Keratinocyte (primary cell): ENCODE data around the gene SMG6. TPM values are rescaled to one million over a fixed set of nuclear protein-coding genes. Genes with fewer than 3 reads are reported as not detected.

ENCODE experiments used
- DNase-seq: peaks from one replicate; pipeline ENCODE4 v3.0.0-alpha.2; 2011; ENCODE audit warnings: low read depth, missing footprints, low spot score
- FAIRE-seq: peaks from 2 replicates; lab custom pipeline; 2011; peaks lifted over from hg19 to GRCh38; lab: Jason Lieb, UNC
- H2AFZ ChIP-seq: 2 replicates; pipeline ENCODE4 v1.6.0; 2012; ENCODE audit warnings: low read length, control low read depth, inconsistent platforms; ENCODE audit not compliant: control insufficient read depth
- H3K27ac ChIP-seq: 2 replicates; pipeline ENCODE4 v1.5.1; 2011; ENCODE audit warnings: low read length; ENCODE audit not compliant: control insufficient read depth, insufficient read depth
- H3K27me3 ChIP-seq: 3 replicates; pipeline ENCODE4 v1.6.0; 2011; ENCODE audit warnings: low read length; ENCODE audit not compliant: control insufficient read depth, insufficient read depth; ENCODE audit errors: extremely low read depth
- H3K36me3 ChIP-seq, 2 experiments: 2 replicates in 1 of 2; 3 replicates in 1 of 2; pipeline ENCODE4 v1.5.1; 2011; ENCODE audit warnings: low read length in 2 of 2, mild to moderate bottlenecking in 1 of 2; ENCODE audit not compliant: control insufficient read depth in 2 of 2, insufficient read depth in 2 of 2; ENCODE audit errors: extremely low read depth in 1 of 2
- H3K4me1 ChIP-seq: 3 replicates; pipeline ENCODE4 v1.5.1; 2011; ENCODE audit warnings: low read length; ENCODE audit not compliant: control insufficient read depth, insufficient read depth; ENCODE audit errors: extremely low read depth
- H3K4me2 ChIP-seq: 3 replicates; pipeline ENCODE4 v1.6.0; 2011; ENCODE audit warnings: low read depth, low read length; ENCODE audit not compliant: control insufficient read depth, insufficient read depth; ENCODE audit errors: extremely low read depth
- H3K4me3 ChIP-seq, 3 experiments: fragments of 200-600 bp in 1 of 3; sonication (generic) in 1 of 3; 2 replicates in 2 of 3; 3 replicates in 1 of 3; pipeline ENCODE4 v1.5.1; 2011 to 2016; ENCODE audit warnings: low read length in 3 of 3, mild to moderate bottlenecking in 3 of 3, control low read depth in 2 of 3, inconsistent platforms in 1 of 3, low read depth in 1 of 3, mixed read lengths in 1 of 3, mixed run types in 1 of 3, moderate library complexity in 1 of 3; ENCODE audit not compliant: control insufficient read depth in 2 of 3, insufficient read depth in 2 of 3; ENCODE audit errors: extremely low read depth in 1 of 3
- H3K79me2 ChIP-seq: 2 replicates; pipeline ENCODE4 v1.6.0; 2012; ENCODE audit warnings: low read length; ENCODE audit not compliant: control insufficient read depth, insufficient read depth
- H3K9ac ChIP-seq: 3 replicates; pipeline ENCODE4 v1.6.0; 2011; ENCODE audit warnings: low read length; ENCODE audit not compliant: control insufficient read depth, insufficient read depth; ENCODE audit errors: extremely low read depth
- H3K9me1 ChIP-seq: 3 replicates; pipeline ENCODE4 v1.6.0; 2011; ENCODE audit warnings: low read length; ENCODE audit not compliant: control insufficient read depth, insufficient read depth; ENCODE audit errors: extremely low read depth
- H3K9me3 ChIP-seq: 2 replicates; pipeline ENCODE4 v1.5.1; 2012; ENCODE audit warnings: low read depth, low read length; ENCODE audit not compliant: control insufficient read depth
- H4K20me1 ChIP-seq: 3 replicates; pipeline ENCODE4 v1.6.0; 2011; ENCODE audit warnings: low read length; ENCODE audit not compliant: control insufficient read depth, insufficient read depth; ENCODE audit errors: extremely low read depth
- EZH2 ChIP-seq: IDR thresholded peaks from one replicate; pipeline ENCODE4 v1.6.1; 2012; ENCODE audit warnings: inconsistent platforms, mild to moderate bottlenecking, low read length, moderate library complexity
- dilution Hi-C: fragments of 300-500 bp; cut with MboI; formaldehyde crosslinking; loops from one replicate; pipeline ENCODE4 v1.7.0; 2020; ENCODE audit warnings: low sequenced_read_pairs; ENCODE audit not compliant: extremely low pct_ligation_motif_present
- polyA plus RNA-seq, 5 experiments: library from polyadenylated mRNA; depleted of rRNA in 3 of 5; stranded (reverse) in 3 of 5; stranded (forward) in 1 of 5; unstranded in 1 of 5; fragments of >200 nt; gene quantifications; 1 replicate in 1 of 5; 2 replicates in 3 of 5; 3 replicates in 1 of 5; pipeline versions ENCODE4 v1.2.1 to v1.2.3, GENCODE V29; 2011 to 2012; ENCODE audit warnings: missing spikeins in 2 of 5, low read depth in 1 of 5, low replicate concordance in 1 of 5
- TF ChIP-seq, protein P1 (sequence below), 3 experiments: IDR thresholded peaks in 1 of 3; conservative IDR thresholded peaks in 1 of 3; optimal IDR thresholded peaks in 1 of 3; 2 replicates in 2 of 3; 3 replicates in 1 of 3; pipeline versions ENCODE3 to v1.5.1; 2011; ENCODE audit warnings: low read length in 3 of 3, mild to moderate bottlenecking in 3 of 3, moderate library complexity in 2 of 3, control low read depth in 1 of 3, inconsistent platforms in 1 of 3; ENCODE audit not compliant: insufficient read depth in 2 of 3; ENCODE audit errors: extremely low read depth in 1 of 3

SMG6 gene
- polyA plus RNA-seq, 1 donor (not counting 4 experiments of a cell fraction or from before 2014, with no cell fraction given): 3.6 TPM

DNA sequence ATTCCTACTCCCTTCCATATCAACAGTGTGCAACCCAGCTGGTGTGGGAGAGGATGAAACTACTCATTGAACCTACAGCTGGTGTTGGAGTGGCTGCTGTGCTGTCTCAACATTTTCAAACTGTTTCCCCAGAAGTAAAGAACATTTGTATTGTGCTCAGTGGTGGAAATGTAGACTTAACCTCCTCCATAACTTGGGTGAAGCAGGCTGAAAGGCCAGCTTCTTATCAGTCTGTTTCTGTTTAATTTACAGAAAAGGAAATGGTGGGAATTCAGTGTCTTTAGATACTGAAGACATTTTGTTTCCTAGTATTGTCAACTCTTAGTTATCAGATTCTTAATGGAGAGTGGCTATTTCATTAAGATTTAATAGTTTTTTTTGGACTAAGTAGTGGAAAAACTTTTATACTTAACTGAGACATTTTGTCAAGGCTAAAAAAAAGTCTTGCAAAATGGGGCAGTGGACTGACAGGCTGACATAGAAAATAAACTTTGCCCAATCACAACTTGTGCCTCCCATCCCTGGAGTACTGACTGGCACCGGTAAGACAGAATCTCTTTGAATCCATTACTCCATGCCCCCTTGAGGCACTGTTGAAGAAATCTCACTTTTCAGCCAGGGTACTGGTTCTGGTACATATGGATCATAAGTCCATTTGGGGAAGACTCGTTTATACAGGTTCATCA lies 20.2 kb upstream of the SMG6 start:
- no peak for FAIRE-seq
- no peaks in the 10 kb centered on the region for H3K27me3 ChIP-seq
- H3K36me3 ChIP-seq: peaks cover 32% of the 10 kb centered on the region in 2 experiments
- no peaks in the 10 kb centered on the region for H4K20me1 ChIP-seq
- H3K9ac ChIP-seq: no peak overlapping the region
- dilution Hi-C loops: no loop called here
- no peak overlapping the region for H2AFZ ChIP-seq
- no peak overlapping the region for H3K4me2 ChIP-seq
- no peak overlapping the region for H3K27ac ChIP-seq
- no peak for DNase-seq
- no peak for TF ChIP-seq EZH2
- TF ChIP-seq, protein P1, sequence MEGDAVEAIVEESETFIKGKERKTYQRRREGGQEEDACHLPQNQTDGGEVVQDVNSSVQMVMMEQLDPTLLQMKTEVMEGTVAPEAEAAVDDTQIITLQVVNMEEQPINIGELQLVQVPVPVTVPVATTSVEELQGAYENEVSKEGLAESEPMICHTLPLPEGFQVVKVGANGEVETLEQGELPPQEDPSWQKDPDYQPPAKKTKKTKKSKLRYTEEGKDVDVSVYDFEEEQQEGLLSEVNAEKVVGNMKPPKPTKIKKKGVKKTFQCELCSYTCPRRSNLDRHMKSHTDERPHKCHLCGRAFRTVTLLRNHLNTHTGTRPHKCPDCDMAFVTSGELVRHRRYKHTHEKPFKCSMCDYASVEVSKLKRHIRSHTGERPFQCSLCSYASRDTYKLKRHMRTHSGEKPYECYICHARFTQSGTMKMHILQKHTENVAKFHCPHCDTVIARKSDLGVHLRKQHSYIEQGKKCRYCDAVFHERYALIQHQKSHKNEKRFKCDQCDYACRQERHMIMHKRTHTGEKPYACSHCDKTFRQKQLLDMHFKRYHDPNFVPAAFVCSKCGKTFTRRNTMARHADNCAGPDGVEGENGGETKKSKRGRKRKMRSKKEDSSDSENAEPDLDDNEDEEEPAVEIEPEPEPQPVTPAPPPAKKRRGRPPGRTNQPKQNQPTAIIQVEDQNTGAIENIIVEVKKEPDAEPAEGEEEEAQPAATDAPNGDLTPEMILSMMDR (optimal IDR thresholded peaks at IDR 0.05 in 1 of 3, IDR thresholded peaks at IDR 0.05 in 1 of 3, conservative IDR thresholded peaks at IDR 0.05 in 1 of 3; ENCODE audit: extremely low read depth in 1 of 3, insufficient read depth in 2 of 3, low read length in 3 of 3): no peak
- H3K79me2 ChIP-seq: peaks cover 2% of the 10 kb centered on the region
- H3K9me3 ChIP-seq: no peaks in the 10 kb centered on the region
- no peaks in the 10 kb centered on the region for H3K9me1 ChIP-seq
- no peaks in the 10 kb centered on the region for H3K4me1 ChIP-seq
- no peak overlapping the region for H3K4me3 ChIP-seq

DNA sequence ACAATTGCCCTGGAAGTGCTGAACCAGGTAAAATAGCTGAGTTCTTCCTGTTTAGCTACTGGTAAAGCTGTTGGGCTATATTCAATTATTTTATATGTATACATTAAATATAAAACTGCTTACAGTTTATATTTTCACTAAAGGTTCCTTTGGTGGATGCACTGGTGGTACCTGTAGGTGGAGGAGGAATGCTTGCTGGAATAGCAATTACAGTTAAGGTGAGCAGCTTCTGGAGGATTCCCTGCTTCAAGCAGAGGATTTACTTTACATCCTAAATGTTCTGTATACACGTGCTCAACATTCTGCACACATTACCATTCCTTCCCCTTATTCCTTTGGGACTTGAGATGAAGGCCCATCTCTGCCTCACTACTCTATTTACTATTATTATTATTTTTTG lies 17.8 kb upstream of the SMG6 start:
- H3K4me3 ChIP-seq: no peak overlapping the region
- no peak for FAIRE-seq
- no peak overlapping the region for H3K9ac ChIP-seq
- dilution Hi-C loops: no loop called here
- no peaks in the 10 kb centered on the region for H3K4me1 ChIP-seq
- H3K27ac ChIP-seq: no peak overlapping the region
- H4K20me1 ChIP-seq: no peaks in the 10 kb centered on the region
- TF ChIP-seq, protein P1 (optimal IDR thresholded peaks at IDR 0.05 in 1 of 3, IDR thresholded peaks at IDR 0.05 in 1 of 3, conservative IDR thresholded peaks at IDR 0.05 in 1 of 3; ENCODE audit: extremely low read depth in 1 of 3, insufficient read depth in 2 of 3, low read length in 3 of 3): no peak
- TF ChIP-seq EZH2: no peak
- peaks cover 31 to 32% of the 10 kb centered on the region in 2 experiments for H3K36me3 ChIP-seq
- H3K4me2 ChIP-seq: no peak overlapping the region
- H3K9me3 ChIP-seq: no peaks in the 10 kb centered on the region
- H3K9me1 ChIP-seq: no peaks in the 10 kb centered on the region
- no peak overlapping the region for H2AFZ ChIP-seq
- no peak for DNase-seq
- H3K79me2 ChIP-seq: no peaks in the 10 kb centered on the region
- no peaks in the 10 kb centered on the region for H3K27me3 ChIP-seq
